Body of pancreas (tissue), 4 donors: ENCODE results near the gene CSPG4.

Experiments used
- CTCF ChIP-seq, 7 experiments: fragments of 450-650 bp in 4 of 7; fragments of 200-600 bp in 3 of 7; sonication (generic) in 3 of 7; IDR thresholded peaks; one replicate each; pipeline ENCODE4 v1.5.1; 2016 to 2019; ENCODE audit warnings: antibody characterized with exemption in 7 of 7
- POLR2A ChIP-seq, 3 donors: fragments of 450-650 bp; IDR thresholded peaks; one replicate each; pipeline ENCODE4 v1.6.1; 2016; ENCODE audit warnings: antibody characterized with exemption in 3 of 3, mild to moderate bottlenecking in 2 of 3

GRCh38 chr15:75682181-75683135 lies 30.2 kb downstream of the CSPG4 start:
- TF ChIP-seq POLR2A (IDR thresholded peaks at IDR 0.05) (no peak), CTCF (IDR thresholded peaks at IDR 0.05) (no peak)
